CD4-positive, alpha-beta memory T cell (primary cell): ENCODE data around the gene CAMSAP3. TPM values are rescaled to one million over a fixed set of nuclear protein-coding genes. Genes with fewer than 3 reads are reported as not detected.
A peak's percentile ranks its signal among the peaks of the same experiment; 100 is the strongest.

Source experiments
- CTCF ChIA-PET: fragments of 350-600 bp; sonication (Branson Sonifier 250); formaldehyde crosslinking; loops from one replicate; lab custom pipeline; 2021; ENCODE audit warnings: inconsistent platforms; ENCODE audit not compliant: partially characterized antibody; lab: Charles Lee
- POLR2A ChIA-PET: fragments of 350-600 bp; sonication (Branson Sonifier 250); formaldehyde crosslinking; loops from one replicate; lab custom pipeline; 2021; ENCODE audit not compliant: partially characterized antibody; lab: Charles Lee
- DNase-seq, 5 donors: peaks; one replicate each; pipeline versions ENCODE4 v3.0.0 to v3.0.0-alpha.2; 2020 to 2022; ENCODE audit warnings: mixed read lengths in 1 of 5
- H3K27ac ChIP-seq: one replicate; pipeline ENCODE4 v1.7.0; 2013; ENCODE audit warnings: low read depth, low read length
- H3K27me3 ChIP-seq: 2 replicates; pipeline ENCODE4 v1.7.0; 2013; ENCODE audit warnings: mild to moderate bottlenecking, low read length, moderate library complexity; ENCODE audit not compliant: insufficient read depth
- H3K36me3 ChIP-seq: 2 replicates; pipeline ENCODE4 v1.7.0; 2013; ENCODE audit warnings: mild to moderate bottlenecking, low read length, moderate library complexity; ENCODE audit not compliant: insufficient read depth
- H3K4me1 ChIP-seq: 2 replicates; pipeline ENCODE4 v1.7.0; 2013; ENCODE audit warnings: mild to moderate bottlenecking, low read length, moderate library complexity; ENCODE audit not compliant: insufficient read depth
- H3K4me3 ChIP-seq, 2 donors: one replicate each; pipeline ENCODE4 v1.7.0; 2013; ENCODE audit warnings: low read length in 2 of 2, mild to moderate bottlenecking in 1 of 2
- H3K9me3 ChIP-seq, 2 donors: one replicate each; pipeline ENCODE4 v1.7.0; 2013; ENCODE audit warnings: low read length in 2 of 2, control low read depth in 1 of 2; ENCODE audit not compliant: control insufficient read depth in 1 of 2
- H3K27ac Mint-ChIP-seq, 7 donors: one replicate each; pipeline ENCODE4 v1.8.0; 2020 to 2021; ENCODE audit warnings: mixed read lengths in 7 of 7, mild to moderate bottlenecking in 6 of 7, inconsistent platforms in 3 of 7, moderate library complexity in 3 of 7
- H3K27me3 Mint-ChIP-seq, 2 donors: one replicate each; pipeline ENCODE4 v1.8.0; 2020 to 2021; ENCODE audit warnings: mixed read lengths in 2 of 2
- H3K36me3 Mint-ChIP-seq, 2 donors: one replicate each; pipeline ENCODE4 v1.8.0; 2020 to 2021; ENCODE audit warnings: mixed read lengths in 2 of 2, inconsistent platforms in 1 of 2, mild to moderate bottlenecking in 1 of 2
- H3K4me1 Mint-ChIP-seq, 4 donors: one replicate each; pipeline ENCODE4 v1.8.0; 2020 to 2021; ENCODE audit warnings: mixed read lengths in 4 of 4, mild to moderate bottlenecking in 1 of 4
- H3K4me3 Mint-ChIP-seq, 8 donors: one replicate each; pipeline ENCODE4 v1.8.0; 2020 to 2021; ENCODE audit warnings: mixed read lengths in 8 of 8, mild to moderate bottlenecking in 7 of 8, moderate library complexity in 6 of 8, inconsistent platforms in 3 of 8
- H3K9me3 Mint-ChIP-seq, 8 donors: one replicate each; pipeline ENCODE4 v1.8.0; 2020 to 2021; ENCODE audit warnings: mixed read lengths in 8 of 8, mild to moderate bottlenecking in 5 of 8, inconsistent platforms in 3 of 8, moderate library complexity in 1 of 8
- intact Hi-C: fragments of 100-400 bp; cut with micrococcal nuclease; formaldehyde crosslinking; loops from one replicate; pipeline ENCODE4 v1.15.1; 2023
- polyA plus RNA-seq, 2 donors: library from polyadenylated mRNA; unstranded; fragments of 300-500 nt; fragmentation: Illumina TruSeq; gene quantifications; one replicate each; pipeline ENCODE4 v1.2.3, GENCODE V29; 2021
- total RNA-seq, 2 experiments: library from RNA; stranded (reverse); gene quantifications; one replicate each; pipeline ENCODE4 v1.2.3, GENCODE V29; 2021

CAMSAP3 gene
- total and polyA plus RNA-seq, 4 experiments from 2014 or later = 0.07 to 0.19 (median 0.15) TPM; not detected in 1

DNA sequence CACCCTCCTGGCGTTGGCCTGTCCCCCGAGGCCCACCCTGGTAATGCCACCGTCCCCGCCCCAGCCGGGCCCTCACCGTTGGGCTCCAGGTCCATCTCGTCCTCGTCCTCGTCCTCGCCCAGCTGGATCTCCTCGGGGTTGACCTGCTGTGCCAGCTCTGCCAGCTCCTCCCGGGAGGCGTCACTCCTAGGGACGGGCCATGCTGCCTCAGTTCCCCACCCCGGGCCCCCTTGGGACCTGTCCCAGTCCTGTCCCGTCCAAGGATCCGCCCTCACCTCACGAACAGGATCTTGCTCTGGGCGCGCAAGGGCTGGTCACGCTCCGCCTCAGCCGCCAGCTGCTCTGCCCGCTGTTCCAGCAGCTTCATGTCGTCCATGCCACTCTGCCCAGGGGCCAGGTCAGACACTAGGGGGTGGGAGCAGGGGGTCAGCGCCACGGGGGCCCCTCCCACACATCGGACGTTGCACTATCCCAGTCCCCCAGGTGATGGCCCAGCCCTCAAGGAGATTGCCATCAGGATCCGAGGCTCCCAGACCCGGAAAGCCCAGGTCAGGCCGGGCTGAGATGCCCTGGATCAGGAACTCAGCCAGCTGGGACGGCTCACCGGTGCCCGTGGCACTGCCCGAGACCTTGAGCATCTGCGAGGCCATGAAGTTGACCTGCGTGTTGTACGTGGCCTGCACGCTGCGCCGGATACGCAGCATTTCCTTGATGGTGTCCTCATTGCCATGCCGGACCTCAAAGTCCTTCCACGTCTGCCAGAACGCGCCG is 24.2 kb downstream of the CAMSAP3 start:
- peaks cover 31% of the 10 kb centered on the region for H3K36me3 ChIP-seq

DNA sequence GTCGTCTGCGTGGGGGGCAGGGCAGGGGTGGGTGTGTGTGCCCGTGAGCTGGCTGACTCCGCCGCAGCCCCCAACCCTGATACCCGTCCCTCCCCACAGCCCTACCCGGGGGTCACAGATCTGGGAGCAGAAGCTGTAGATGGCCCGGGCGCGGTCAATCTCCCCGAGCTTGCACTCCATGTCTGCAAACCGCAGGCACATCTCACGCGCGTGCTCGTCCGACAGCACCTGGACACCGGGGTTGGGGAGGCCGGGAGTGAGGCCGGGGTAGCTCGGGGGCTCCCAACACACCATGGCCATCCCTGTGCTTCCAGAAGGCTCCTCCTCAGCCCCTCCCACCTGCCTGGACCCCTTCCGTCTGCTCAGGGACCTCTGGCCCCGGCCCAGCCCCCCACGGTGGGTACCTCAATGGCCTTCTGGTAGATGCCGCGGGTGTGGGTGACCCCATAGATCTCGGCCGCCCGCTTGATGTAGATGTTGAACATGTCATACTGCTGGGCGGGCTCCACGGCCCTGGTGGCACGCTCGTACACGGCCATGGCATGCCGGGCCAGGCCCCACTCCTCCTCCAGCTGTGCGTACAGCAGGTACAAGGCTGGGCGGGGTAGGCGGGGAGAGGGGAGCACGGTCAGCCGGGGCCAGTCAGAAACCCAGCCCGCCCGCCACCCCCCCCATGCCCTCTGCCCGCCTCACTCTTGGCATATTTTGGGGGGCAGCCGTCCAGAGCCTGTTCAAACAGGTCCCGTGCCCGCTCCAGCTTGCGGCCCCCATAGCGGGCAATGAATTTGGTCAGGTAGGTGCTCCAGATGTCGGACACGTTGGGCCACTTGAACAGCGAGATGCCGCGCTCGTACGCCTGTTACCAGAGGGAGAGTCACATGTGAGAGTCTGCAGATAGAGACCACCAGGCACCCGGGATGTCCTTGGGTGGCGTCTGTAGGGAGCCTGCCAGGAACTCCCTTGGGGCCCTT is 25.1 kb downstream of the CAMSAP3 start:
- Mint-ChIP-seq H3K27ac (no peak overlapping the region), H3K4me1 (peaks cover 0 to 4% (median 2%) of the 10 kb centered on the region in 4 donors), H3K27me3 (no peaks in the 10 kb centered on the region), H3K36me3 (peaks cover 30 to 47% of the 10 kb centered on the region in 2 donors), H3K9me3 (peaks cover 0 to 6% (median 0%) of the 10 kb centered on the region in 8 donors), H3K4me3 (no peak overlapping the region)
- ChIA-PET CTCF (no interaction called here), POLR2A (interaction anchor here (0.6 to 2.7 kb wide), 2 partner anchors 9 to 426 kb away, joined by 3 to 8 read pairs; partner anchors contain the start of genes PET100 and XAB2)
- no peak overlapping the region for H3K4me3 ChIP-seq
- H3K4me1 ChIP-seq = no peaks in the 10 kb centered on the region
- no peaks in the 10 kb centered on the region for H3K9me3 ChIP-seq
- H3K27ac ChIP-seq = no peak overlapping the region
- H3K27me3 ChIP-seq = no peaks in the 10 kb centered on the region
- DNase-seq = peak in 1 of 5 donors; percentile 35
- H3K36me3 ChIP-seq = peaks cover 37% of the 10 kb centered on the region
- intact Hi-C loops = no loop called here

More for the DNA sequence above, 24.2 kb downstream of the CAMSAP3 start:
- POLR2A ChIA-PET = interaction anchor here (0.6 to 2.7 kb wide), 2 partner anchors 10 to 425 kb away, joined by 3 to 8 read pairs; partner anchors contain the start of genes PET100 and XAB2
- Mint-ChIP-seq H3K4me3 (no peak overlapping the region), H3K36me3 (peaks cover 30 to 47% of the 10 kb centered on the region in 2 donors), H3K9me3 (peaks cover 0 to 6% (median 0%) of the 10 kb centered on the region in 8 donors), H3K27ac (peak overlapping the region in 1 of 7 donors; percentile 12), H3K4me1 (peaks cover 0 to 4% (median 2%) of the 10 kb centered on the region in 4 donors), H3K27me3 (no peaks in the 10 kb centered on the region)
- Histone ChIP-seq H3K9me3 (no peaks in the 10 kb centered on the region), H3K27me3 (no peaks in the 10 kb centered on the region), H3K4me3 (no peak overlapping the region), H3K27ac (no peak overlapping the region), H3K4me1 (no peaks in the 10 kb centered on the region)
- intact Hi-C loops = no loop called here
- no peak for DNase-seq
- CTCF ChIA-PET = no interaction called here

DNA sequence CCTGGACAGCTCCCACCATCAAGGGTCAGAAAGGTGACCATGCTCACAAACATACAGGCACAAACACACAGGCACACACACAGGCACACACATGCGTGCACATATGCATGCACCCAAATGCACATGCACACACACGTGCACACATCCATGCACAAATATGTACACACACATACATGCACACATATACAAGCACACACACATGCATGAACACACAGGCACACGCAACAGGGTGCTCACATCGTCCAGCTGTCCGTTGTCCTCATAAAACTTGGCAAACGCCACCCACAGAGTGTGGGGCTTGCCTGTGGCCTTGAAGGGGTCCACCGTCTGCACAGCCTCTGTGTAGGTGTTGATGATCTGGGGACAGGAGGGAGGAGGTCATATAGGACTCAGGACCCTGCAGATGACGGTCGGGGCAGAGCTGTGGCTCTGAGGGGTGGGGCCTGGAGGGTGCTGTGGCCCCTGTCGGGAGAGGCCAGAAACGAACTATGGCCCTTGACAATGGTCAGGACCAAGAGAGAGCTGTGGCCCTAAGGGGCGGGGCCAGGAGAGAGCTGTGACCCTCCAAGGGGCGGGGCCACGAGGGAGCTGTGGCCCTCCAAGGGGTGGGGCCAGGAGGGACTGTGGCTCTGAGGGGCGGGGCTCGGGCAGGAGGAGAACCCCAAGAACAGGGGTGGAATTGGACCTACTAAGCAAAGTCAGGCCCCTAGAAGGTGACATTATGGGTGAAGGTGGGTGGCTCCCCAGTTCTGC is 27.4 kb downstream of the CAMSAP3 start:
- ChIA-PET POLR2A (interaction anchor here (1.6 kb wide), 1 partner anchor 10 kb away, joined by 4 read pairs; the partner anchor contains the start of gene PCP2), CTCF (no interaction called here)
- H3K9me3 Mint-ChIP-seq = peaks cover 0 to 8% (median 0%) of the 10 kb centered on the region in 8 donors

DNA sequence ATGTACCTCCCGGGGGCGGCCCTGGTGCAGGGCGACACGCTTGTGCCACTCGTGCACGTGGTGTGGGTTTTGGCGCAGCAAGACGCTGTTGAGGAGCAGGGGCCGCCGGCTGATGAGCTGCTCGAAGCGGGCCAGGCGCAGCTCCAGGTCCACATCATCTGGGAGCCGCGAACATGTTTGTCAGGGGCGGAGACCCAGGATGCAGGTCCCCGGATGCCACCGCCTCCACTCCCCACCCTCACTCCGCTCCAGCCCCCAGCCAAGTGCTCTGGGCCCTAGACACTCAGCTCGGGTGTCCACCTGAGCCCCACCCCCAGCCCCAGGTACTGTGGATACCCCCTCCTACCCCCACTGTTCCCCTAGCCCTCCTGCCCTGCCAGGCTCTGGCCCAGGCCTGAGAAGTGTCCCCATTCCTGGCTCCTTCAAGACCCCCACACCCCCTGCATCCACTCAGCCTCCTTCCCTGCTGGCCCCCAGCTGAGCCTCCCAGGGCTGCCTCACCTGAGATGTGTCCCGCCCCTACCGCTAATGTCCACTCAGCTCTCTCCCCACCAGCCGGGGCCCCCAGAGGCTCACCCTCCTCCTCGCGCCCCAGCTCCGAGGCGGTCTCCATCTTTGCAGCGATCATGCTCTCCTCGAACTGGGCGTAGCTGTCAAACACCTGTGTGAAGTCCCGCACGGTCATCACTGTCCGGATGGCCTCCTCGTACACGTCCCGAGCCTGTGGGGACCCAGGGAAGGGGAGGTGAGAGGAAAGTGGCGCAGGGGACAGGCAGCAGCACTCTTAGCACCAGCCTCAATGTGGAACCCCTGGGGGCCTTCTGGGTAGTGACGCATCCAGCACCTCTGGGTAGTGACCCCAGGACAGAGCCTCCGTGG is 28.3 kb downstream of the CAMSAP3 start:
- peaks cover 19% of the 10 kb centered on the region for H3K4me1 ChIP-seq
- no peak overlapping the region for H3K4me3 ChIP-seq
- CTCF ChIA-PET = no interaction called here
- intact Hi-C loops = no loop called here
- POLR2A ChIA-PET = interaction anchor here (0.6 to 1.6 kb wide), 3 partner anchors 9 to 101 kb away, joined by 3 to 4 read pairs (median 3); partner anchors contain the start of genes MCOLN1 and PCP2
- H3K27me3 Mint-ChIP-seq = no peaks in the 10 kb centered on the region
- peak in 1 of 5 donors; percentile 33 for DNase-seq
- H3K9me3 Mint-ChIP-seq = peaks cover 0 to 6% (median 0%) of the 10 kb centered on the region in 8 donors
- no peaks in the 10 kb centered on the region for H3K9me3 ChIP-seq
- H3K27ac ChIP-seq = no peak overlapping the region
- peaks cover 6 to 19% (median 17%) of the 10 kb centered on the region in 4 donors for H3K4me1 Mint-ChIP-seq
- H3K36me3 Mint-ChIP-seq = peaks cover 20 to 45% of the 10 kb centered on the region in 2 donors
- H3K4me3 Mint-ChIP-seq = no peak overlapping the region
- H3K27ac Mint-ChIP-seq = peak overlapping the region in 1 of 7 donors; percentile 46
- H3K27me3 ChIP-seq = no peaks in the 10 kb centered on the region
- peaks cover 51% of the 10 kb centered on the region for H3K36me3 ChIP-seq

More for the DNA sequence above, 27.4 kb downstream of the CAMSAP3 start:
- no peak overlapping the region for H3K4me3 Mint-ChIP-seq
- peaks cover 10% of the 10 kb centered on the region for H3K4me1 ChIP-seq
- H3K36me3 Mint-ChIP-seq = peaks cover 28 to 48% of the 10 kb centered on the region in 2 donors
- peak overlapping the region in 2 of 7 donors; percentile 21 to 38 for H3K27ac Mint-ChIP-seq
- H3K27me3 Mint-ChIP-seq = no peaks in the 10 kb centered on the region
- H3K4me3 ChIP-seq = no peak overlapping the region
- H3K9me3 ChIP-seq = no peaks in the 10 kb centered on the region
- H3K36me3 ChIP-seq = peaks cover 51% of the 10 kb centered on the region
- H3K27ac ChIP-seq = no peak overlapping the region
- DNase-seq = peak in 1 of 5 donors; percentile 31
- H3K27me3 ChIP-seq = no peaks in the 10 kb centered on the region
- intact Hi-C loops = no loop called here
- peaks cover 6 to 10% (median 9%) of the 10 kb centered on the region in 4 donors for H3K4me1 Mint-ChIP-seq

DNA sequence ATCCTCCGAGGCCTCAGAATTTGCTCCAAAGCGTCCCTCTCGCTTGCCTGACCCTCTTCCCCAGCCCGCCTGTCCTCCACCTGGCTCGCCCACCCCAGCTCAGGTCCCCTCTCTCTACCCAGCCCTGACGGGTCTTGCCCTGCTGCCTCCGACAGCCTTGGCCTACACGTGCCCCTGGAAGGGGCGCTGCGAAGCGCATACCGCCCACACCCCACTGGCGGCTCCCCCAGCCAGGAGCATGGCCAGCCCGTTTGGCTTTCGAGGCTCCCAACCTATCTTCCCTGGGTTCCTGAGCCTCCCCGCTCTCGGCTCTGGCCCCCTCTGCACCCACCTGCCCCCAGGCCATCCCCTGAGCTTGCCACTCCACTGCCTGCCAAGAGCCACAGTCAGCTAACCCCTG is 29.1 kb downstream of the CAMSAP3 start:
- H3K27me3 ChIP-seq = no peaks in the 10 kb centered on the region
- no peak for DNase-seq
- Mint-ChIP-seq H3K9me3 (peaks cover 0 to 6% (median 0%) of the 10 kb centered on the region in 8 donors), H3K4me3 (no peak overlapping the region), H3K4me1 (peaks cover 13 to 27% (median 23%) of the 10 kb centered on the region in 4 donors), H3K27me3 (no peaks in the 10 kb centered on the region), H3K36me3 (peaks cover 20 to 51% of the 10 kb centered on the region in 2 donors), H3K27ac (peak overlapping the region in 1 of 7 donors; percentile 55)
- H3K36me3 ChIP-seq = peaks cover 51% of the 10 kb centered on the region
- no peaks in the 10 kb centered on the region for H3K9me3 ChIP-seq
- intact Hi-C loops = loop anchor here (5.0 kb wide), 1 partner anchor 297 kb away; the partner anchor contains the start of gene SNAPC2
- no peak overlapping the region for H3K4me3 ChIP-seq
- peaks cover 19% of the 10 kb centered on the region for H3K4me1 ChIP-seq
- CTCF ChIA-PET = no interaction called here
- H3K27ac ChIP-seq = no peak overlapping the region
- POLR2A ChIA-PET = interaction anchor here (0.6 to 1.6 kb wide), 2 partner anchors 8 to 102 kb away, joined by 3 to 4 read pairs; partner anchors contain the start of genes MCOLN1 and PCP2
